Activated naive CD4-positive, alpha-beta T cell treated with anti-CD3 and anti-CD28 coated beads, Interleukin-2, amount 50 U/mL, for 16 hours (primary cell): Measurements from ENCODE around the gene LYPLAL1.
A peak's percentile ranks its signal among the peaks of the same experiment; 100 is the strongest.
"Not testable (repeated sequence)": the region's sequence is repeated elsewhere in the genome, so short reads cannot be mapped to it uniquely, and the experiment has no call there.

ENCODE experiments used
- DNase-seq: peaks from one replicate; pipeline ENCODE4 v3.0.0-alpha.2; 2020

LYPLAL1 gene

GRCh38 chr1:219163401-219163954 lies 10.2 kb upstream of the LYPLAL1 start:
- no peak for DNase-seq

DNA sequence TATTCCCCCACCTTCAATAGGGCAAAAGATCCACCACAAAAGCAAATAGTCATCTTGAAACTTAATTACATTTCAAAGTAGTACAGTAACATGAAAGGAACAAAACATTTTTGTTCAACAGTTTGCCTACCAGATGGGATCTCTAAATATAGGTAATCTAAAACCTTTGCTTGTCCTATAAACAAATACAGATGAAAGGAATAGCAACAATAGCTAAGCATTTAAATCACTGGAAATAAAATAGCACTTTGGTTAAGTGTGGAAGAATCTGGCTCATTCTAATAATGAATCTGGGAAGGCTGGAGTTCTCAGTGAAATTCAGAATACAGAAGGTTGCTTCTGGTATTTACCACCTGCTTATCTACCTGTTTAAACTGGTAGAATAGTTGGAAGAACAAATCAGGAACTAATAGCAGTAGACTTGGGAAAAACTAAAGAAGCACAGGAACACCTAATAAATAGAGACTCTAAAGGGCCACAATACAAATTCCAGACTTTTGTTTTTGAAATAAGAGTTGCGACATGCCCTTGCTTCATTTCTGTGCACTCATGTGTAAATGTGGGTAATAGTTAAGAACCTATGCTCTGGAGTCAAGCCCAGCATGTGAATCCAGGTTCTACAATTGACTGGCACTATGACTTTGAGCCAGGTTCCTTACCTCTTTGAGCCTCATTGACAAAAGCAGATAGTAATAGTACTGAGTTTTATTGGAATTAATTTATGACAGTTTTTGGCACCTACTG lies 2.3 kb upstream of the LYPLAL1 start:
- DNase-seq, result no peak

DNA sequence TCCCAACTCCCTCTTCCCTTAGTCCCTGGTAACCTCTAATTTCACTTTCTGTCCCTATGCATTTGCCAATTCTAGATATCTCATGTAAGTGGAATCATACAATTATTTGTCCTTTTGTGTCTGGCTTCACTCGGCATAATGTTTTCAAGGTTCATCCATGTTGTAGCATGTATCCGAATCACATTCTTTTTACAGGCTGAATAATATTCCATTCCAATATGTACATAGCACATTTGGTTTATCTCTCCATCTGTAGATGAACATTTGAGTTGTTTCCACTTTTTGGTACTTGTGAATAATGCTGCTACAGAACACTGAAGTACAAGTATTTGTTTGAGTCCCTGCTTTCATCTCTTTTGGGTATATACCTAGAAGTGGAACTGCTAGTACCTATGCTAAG lies 857 bp upstream of the LYPLAL1 start:
- DNase-seq, result no peak

DNA sequence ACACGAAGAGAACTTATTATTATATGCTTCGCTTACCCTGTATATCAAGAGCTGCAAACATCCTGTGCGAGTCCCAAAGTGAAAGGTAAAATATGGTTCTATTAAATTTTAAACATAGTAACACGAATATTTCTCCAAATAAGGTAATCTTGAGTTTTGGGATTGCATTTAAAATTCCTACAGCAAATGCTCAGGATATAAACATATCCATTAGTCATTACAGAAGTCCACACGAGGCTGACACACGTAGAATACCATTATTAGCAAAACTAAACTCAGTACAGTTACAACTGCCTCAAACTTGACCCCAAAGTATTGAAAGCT lies 282 bp upstream of the LYPLAL1 start:
- DNase-seq, result no peak

DNA sequence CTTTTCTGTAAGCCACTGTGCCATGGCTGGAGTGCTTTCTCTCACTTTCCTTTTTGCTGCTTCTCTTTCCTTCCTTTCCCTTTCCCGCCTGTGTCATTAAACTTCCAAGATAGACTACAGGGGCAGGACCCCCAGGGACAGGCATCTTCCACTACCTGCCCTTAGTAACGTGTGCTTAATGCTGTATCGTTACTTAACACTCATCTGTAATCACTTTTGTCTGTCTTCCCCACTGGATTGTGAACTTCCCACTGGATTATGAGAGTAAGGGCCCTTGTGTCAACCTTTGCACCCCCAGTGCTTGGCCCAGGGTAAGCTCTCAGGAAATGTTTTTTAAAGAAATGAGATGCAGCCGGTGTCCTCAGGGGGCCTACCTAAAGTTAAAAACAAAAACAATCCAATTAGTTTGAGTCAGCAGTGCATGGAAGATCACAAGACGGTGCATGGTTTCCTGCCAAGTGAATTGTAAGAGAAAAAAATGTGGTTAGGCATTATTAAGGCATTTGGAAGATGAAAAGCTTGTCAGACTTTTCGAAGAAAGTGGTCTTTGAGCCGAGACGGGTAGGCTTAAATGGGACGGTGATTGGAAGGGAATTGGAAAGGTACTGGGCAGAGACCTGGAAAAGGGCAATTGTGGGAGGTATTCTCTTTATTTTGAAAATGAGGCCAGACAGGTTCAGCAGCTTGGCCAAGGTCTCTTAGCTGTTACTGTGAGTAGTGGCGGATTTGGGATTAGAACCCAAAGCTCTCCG lies 958 bp downstream of the LYPLAL1 start:
- peak; percentile 15 for DNase-seq

DNA sequence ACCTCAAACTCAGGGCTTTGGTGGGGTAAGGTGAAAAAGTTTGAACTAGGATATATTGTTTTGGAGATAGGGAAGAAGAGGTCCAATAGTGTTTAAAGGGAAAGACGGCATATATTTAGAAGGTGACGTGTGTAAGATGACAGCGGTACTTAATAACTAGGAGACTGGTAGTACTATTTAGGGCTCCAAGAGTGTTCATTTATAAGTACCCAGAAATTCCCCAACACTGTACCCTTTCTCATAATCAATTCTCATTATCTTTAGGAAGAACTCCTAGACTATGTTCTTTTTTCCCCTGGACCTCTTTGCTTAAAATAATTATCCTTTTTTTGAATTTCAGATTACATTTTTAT lies 1.5 kb downstream of the LYPLAL1 start:
- no peak for DNase-seq

DNA sequence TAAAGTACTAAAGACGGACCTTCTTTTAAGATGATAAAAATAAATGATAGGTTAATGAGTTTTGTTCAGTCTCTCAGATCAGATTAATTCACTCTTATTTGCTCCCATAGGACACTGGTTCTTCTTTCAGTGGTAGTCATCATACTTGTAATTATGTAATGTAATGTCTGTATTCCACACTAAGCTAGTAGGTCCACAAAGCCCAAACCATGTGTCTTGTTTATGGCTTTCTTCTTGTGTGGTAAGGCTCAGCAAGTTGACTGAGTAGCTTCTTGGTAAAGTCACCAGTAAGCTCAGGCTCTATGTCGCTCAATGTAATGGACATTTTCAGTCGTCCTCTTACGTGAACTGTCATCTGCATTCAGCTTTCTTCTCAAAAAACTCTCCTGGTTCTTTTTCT lies 2.5 kb downstream of the LYPLAL1 start:
- DNase-seq, result no peak

GRCh38 chr1:219177363-219177762 lies 3.7 kb downstream of the LYPLAL1 start:
- no peak for DNase-seq

GRCh38 chr1:219177940-219178339 lies 4.3 kb downstream of the LYPLAL1 start:
- no peak for DNase-seq

GRCh38 chr1:219179293-219179692 lies 5.6 kb downstream of the LYPLAL1 start:
- DNase-seq, result no peak

GRCh38 chr1:219184337-219184736 lies 10.7 kb downstream of the LYPLAL1 start:
- DNase-seq, result no peak

DNA sequence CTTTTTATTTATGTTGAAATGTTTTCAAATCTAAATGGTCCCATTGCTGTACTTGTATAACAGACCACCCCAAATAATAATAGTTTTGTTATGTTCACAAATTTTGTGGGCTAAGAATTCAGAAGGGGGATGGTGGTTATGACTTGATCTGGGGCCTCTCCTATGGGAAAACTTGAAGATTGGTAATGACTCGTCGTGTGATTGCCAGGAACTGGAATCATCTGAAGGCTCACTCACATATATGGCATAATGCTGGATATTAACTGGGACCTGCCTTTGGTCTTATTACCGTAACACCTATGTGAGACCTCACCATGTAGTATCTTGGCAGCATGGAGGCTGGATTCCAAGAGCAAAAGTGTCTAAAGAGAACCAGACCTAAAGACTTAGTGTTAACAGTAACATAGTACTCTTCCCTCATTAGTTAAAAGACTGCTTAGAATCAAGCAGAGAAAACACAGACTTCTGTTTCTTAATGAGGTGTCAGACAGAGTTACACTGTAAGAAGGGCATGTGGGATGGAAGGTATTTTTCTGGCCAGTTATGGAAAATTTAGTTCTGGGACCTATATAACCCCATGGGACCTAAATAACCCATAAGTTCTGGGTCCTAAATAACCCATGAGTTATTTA lies 11.9 kb downstream of the LYPLAL1 start:
- no peak for DNase-seq

GRCh38 chr1:219188331-219188803 lies 14.7 kb downstream of the LYPLAL1 start:
- DNase-seq, result no peak

- DNase-seq, result no peak
Observed at GRCh38 chr1:219189021-219189824, 15.5 kb downstream of the LYPLAL1 start.

GRCh38 chr1:219189952-219190351 lies 16.3 kb downstream of the LYPLAL1 start:
- peak; percentile 9 for DNase-seq

DNA sequence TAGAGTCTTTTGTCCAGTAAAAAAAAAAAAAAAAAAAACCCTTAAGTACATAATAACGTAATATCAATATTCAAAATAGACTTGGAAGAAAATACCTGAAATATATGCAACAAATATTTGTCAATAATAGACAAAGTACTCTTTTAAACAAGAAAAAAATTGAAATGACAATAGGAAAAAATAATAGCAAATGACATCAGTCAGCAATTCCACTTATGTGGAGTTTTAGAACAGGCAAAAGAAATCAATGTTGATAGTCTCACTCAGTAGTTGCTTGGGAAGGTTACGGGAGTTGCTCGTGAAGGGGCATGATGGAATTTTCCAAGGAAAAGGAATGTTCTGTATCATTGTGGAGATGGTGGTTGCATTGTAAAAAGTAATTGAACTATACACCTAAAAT lies 16.9 kb downstream of the LYPLAL1 start:
- no peak for DNase-seq

GRCh38 chr1:219195833-219196232 lies 22.2 kb downstream of the LYPLAL1 start:
- not testable (repeated sequence) for DNase-seq

GRCh38 chr1:219201656-219202055 lies 28.0 kb downstream of the LYPLAL1 start:
- DNase-seq, result no peak

- DNase-seq, result no peak
Observed at GRCh38 chr1:219202567-219202966, 28.9 kb downstream of the LYPLAL1 start.

DNA sequence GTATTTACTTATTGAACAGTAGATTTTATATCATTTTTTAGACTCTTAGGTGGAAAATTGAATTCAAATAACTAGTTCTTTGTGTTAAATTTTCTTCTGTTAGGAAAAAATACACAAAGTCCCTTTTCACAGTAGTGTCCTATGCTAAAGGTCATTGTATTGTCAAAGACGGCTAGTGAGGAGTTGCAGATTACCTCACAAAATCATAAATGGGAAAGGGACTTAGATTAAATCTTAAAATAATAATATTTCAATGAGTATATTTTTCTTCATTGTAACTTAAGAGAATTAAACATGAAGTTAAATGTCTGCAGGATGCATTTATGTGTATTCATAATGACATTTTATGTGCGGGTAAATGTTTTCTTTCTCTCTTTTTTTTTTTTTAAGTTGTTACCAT lies 32.7 kb downstream of the LYPLAL1 start:
- DNase-seq, result no peak

- no peak for DNase-seq
Observed at GRCh38 chr1:219209578-219209977, 35.9 kb downstream of the LYPLAL1 start.

GRCh38 chr1:219210067-219210466 lies 36.4 kb downstream of the LYPLAL1 start:
- DNase-seq, result no peak

DNA sequence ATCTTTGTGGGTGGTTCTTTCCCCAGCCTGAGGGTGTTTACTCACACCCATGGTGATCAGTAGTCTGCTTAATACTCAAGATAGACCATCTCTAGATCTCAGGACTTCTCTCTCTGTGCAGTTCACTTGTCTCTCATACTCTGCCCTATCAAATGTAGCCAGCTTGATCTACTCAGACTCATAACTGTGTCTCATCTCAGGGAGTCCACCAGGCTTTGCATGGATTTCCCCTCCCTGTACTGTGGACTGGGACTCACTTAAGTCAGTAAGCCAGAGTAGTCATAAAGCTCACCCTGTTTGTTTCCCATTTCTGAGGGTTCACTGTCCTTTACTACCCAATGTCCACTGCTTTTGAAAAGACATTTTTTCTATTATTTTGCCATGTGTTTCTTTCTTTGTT lies 41.8 kb downstream of the LYPLAL1 start:
- DNase-seq, result no peak
